HG02759 (cell line): Measurements from ENCODE around the gene RALGPS1.

Experiments used
- ATAC-seq: cut with Tn5 transposase; IDR thresholded peaks from one replicate; pipeline ENCODE4 v1.9.1; 2021; ENCODE audit warnings: mild to moderate bottlenecking, moderate library complexity; ENCODE audit not compliant: unreplicated experiment

Gene RALGPS1

GRCh38 chr9:127181595-127182190 lies 267.1 kb downstream of the RALGPS1 start:
- no peak for ATAC-seq

GRCh38 chr9:127182901-127183746 lies 268.5 kb downstream of the RALGPS1 start:
- no peak for ATAC-seq

- no peak for ATAC-seq
Measured at GRCh38 chr9:127183814-127184582, 269.4 kb downstream of the RALGPS1 start.

- ATAC-seq = no peak
Measured at GRCh38 chr9:127184641-127185040, 270.1 kb downstream of the RALGPS1 start.

- no peak for ATAC-seq
Measured at GRCh38 chr9:127185181-127185580, 270.6 kb downstream of the RALGPS1 start.

GRCh38 chr9:127185931-127186781 lies 271.6 kb downstream of the RALGPS1 start:
- no peak for ATAC-seq

- ATAC-seq = no peak
Measured at GRCh38 chr9:127186806-127187205, 272.2 kb downstream of the RALGPS1 start.

- ATAC-seq = no peak
Measured at GRCh38 chr9:127187231-127187956, 272.8 kb downstream of the RALGPS1 start.

GRCh38 chr9:127188396-127188795 lies 273.8 kb downstream of the RALGPS1 start:
- no peak for ATAC-seq

GRCh38 chr9:127189628-127190027 lies 275.0 kb downstream of the RALGPS1 start:
- ATAC-seq = no peak

GRCh38 chr9:127192744-127193143 lies 278.2 kb downstream of the RALGPS1 start:
- ATAC-seq = no peak

- no peak for ATAC-seq
Measured at GRCh38 chr9:127193483-127193882, 278.9 kb downstream of the RALGPS1 start.

- no peak for ATAC-seq
Measured at GRCh38 chr9:127194881-127195713, 280.5 kb downstream of the RALGPS1 start.

- ATAC-seq = no peak
Measured at GRCh38 chr9:127195976-127196825, 281.6 kb downstream of the RALGPS1 start.

- ATAC-seq = no peak
Measured at GRCh38 chr9:127196826-127197145, 282.2 kb downstream of the RALGPS1 start.

- no peak for ATAC-seq
Measured at GRCh38 chr9:127197186-127197860, 282.7 kb downstream of the RALGPS1 start.

GRCh38 chr9:127197861-127198430 lies 283.4 kb downstream of the RALGPS1 start:
- ATAC-seq = no peak

GRCh38 chr9:127198587-127198986 lies 284.0 kb downstream of the RALGPS1 start:
- ATAC-seq = no peak
